Neural progenitor cell (in vitro differentiated cells): ENCODE measurements around the gene ARAP3.

Source experiments
- EZH2phosphoT487 ChIP-seq: fragments of 200-600 bp; sonication (generic); IDR thresholded peaks from 2 replicates; pipeline ENCODE4 v1.6.1; 2017; ENCODE audit warnings: antibody characterized with exemption
- TF ChIP-seq, protein P1 (sequence below): fragments of 200-600 bp; sonication (generic); IDR thresholded peaks from 2 replicates; pipeline ENCODE4 v1.5.1; 2017; ENCODE audit warnings: antibody characterized with exemption, mild to moderate bottlenecking

GRCh38 chr5:141657937-141658545 lies 24.0 kb downstream of the ARAP3 start:
- TF ChIP-seq, protein P1, sequence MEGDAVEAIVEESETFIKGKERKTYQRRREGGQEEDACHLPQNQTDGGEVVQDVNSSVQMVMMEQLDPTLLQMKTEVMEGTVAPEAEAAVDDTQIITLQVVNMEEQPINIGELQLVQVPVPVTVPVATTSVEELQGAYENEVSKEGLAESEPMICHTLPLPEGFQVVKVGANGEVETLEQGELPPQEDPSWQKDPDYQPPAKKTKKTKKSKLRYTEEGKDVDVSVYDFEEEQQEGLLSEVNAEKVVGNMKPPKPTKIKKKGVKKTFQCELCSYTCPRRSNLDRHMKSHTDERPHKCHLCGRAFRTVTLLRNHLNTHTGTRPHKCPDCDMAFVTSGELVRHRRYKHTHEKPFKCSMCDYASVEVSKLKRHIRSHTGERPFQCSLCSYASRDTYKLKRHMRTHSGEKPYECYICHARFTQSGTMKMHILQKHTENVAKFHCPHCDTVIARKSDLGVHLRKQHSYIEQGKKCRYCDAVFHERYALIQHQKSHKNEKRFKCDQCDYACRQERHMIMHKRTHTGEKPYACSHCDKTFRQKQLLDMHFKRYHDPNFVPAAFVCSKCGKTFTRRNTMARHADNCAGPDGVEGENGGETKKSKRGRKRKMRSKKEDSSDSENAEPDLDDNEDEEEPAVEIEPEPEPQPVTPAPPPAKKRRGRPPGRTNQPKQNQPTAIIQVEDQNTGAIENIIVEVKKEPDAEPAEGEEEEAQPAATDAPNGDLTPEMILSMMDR, result no peak
- no peak for TF ChIP-seq EZH2phosphoT487
